HEK293 (cell line): ENCODE measurements around the gene BANF2.

Experiments used
- PBX3 ChIP-seq: sonication (generic); formaldehyde crosslinking; IDR thresholded peaks from 2 replicates; pipeline ENCODE4 v1.8.1; 2022; ENCODE audit warnings: mild to moderate bottlenecking, moderate library complexity, missing genetic modification reagents
- PRDM10 ChIP-seq: fragments of 450-650 bp; formaldehyde crosslinking; IDR thresholded peaks from 2 replicates; pipeline ENCODE4 v1.5.1; 2016; ENCODE audit warnings: missing biosample characterization, missing genetic modification characterization
- YY1 ChIP-seq: fragments of 450-650 bp; formaldehyde crosslinking; IDR thresholded peaks from 2 replicates; pipeline ENCODE4 v1.5.1; 2018; ENCODE audit warnings: missing biosample characterization, missing genetic modification characterization
- ZBTB26 ChIP-seq: fragments of 450-650 bp; formaldehyde crosslinking; optimal IDR thresholded peaks from 2 replicates; pipeline ENCODE3; 2016; ENCODE audit warnings: missing biosample characterization, mild to moderate bottlenecking, missing genetic modification characterization
- ZNF10 ChIP-seq: fragments of 450-650 bp; formaldehyde crosslinking; IDR thresholded peaks from 2 replicates; pipeline ENCODE4 v1.5.1; 2017; ENCODE audit warnings: missing biosample characterization, missing genetic modification characterization
- ZNF473 ChIP-seq: fragments of 450-650 bp; formaldehyde crosslinking; IDR thresholded peaks from 2 replicates; pipeline ENCODE4 v1.5.1; 2017; ENCODE audit warnings: missing biosample characterization, missing genetic modification characterization
- ZNF623 ChIP-seq: fragments of 450-650 bp; formaldehyde crosslinking; IDR thresholded peaks from 2 replicates; pipeline ENCODE4 v1.5.1; 2016; ENCODE audit warnings: missing biosample characterization, missing genetic modification characterization
- ZNF792 ChIP-seq: fragments of 450-650 bp; formaldehyde crosslinking; IDR thresholded peaks from 2 replicates; pipeline ENCODE4 v1.5.1; 2016; ENCODE audit warnings: missing biosample characterization, missing genetic modification characterization
- TF ChIP-seq, protein P1 (sequence below): fragments of 450-650 bp; formaldehyde crosslinking; IDR thresholded peaks from 2 replicates; pipeline ENCODE4 v1.5.1; 2016; ENCODE audit warnings: missing biosample characterization, missing genetic modification characterization

GRCh38 chr20:17659801-17660200 lies 40.0 kb upstream of the BANF2 start:
- TF ChIP-seq YY1 (no peak), PRDM10 (no peak), PBX3 (CRISPR knock-in tag) (no peak), ZBTB26 (no peak), ZNF473 (tag by site-specific recombination) (no peak), ZNF623 (tag by site-specific recombination) (no peak), ZNF792 (no peak), ZNF10 (tag by site-specific recombination) (no peak)
- TF ChIP-seq, protein P1, sequence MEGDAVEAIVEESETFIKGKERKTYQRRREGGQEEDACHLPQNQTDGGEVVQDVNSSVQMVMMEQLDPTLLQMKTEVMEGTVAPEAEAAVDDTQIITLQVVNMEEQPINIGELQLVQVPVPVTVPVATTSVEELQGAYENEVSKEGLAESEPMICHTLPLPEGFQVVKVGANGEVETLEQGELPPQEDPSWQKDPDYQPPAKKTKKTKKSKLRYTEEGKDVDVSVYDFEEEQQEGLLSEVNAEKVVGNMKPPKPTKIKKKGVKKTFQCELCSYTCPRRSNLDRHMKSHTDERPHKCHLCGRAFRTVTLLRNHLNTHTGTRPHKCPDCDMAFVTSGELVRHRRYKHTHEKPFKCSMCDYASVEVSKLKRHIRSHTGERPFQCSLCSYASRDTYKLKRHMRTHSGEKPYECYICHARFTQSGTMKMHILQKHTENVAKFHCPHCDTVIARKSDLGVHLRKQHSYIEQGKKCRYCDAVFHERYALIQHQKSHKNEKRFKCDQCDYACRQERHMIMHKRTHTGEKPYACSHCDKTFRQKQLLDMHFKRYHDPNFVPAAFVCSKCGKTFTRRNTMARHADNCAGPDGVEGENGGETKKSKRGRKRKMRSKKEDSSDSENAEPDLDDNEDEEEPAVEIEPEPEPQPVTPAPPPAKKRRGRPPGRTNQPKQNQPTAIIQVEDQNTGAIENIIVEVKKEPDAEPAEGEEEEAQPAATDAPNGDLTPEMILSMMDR: no peak
